GOT3 (cell line): ENCODE results near the gene EXD3.

Source experiments
- DNase-seq: peaks from one replicate; lab custom pipeline; 2025; ENCODE audit warnings: mixed read lengths; lab: John Stamatoyannopoulos, UW

EXD3 gene

DNA sequence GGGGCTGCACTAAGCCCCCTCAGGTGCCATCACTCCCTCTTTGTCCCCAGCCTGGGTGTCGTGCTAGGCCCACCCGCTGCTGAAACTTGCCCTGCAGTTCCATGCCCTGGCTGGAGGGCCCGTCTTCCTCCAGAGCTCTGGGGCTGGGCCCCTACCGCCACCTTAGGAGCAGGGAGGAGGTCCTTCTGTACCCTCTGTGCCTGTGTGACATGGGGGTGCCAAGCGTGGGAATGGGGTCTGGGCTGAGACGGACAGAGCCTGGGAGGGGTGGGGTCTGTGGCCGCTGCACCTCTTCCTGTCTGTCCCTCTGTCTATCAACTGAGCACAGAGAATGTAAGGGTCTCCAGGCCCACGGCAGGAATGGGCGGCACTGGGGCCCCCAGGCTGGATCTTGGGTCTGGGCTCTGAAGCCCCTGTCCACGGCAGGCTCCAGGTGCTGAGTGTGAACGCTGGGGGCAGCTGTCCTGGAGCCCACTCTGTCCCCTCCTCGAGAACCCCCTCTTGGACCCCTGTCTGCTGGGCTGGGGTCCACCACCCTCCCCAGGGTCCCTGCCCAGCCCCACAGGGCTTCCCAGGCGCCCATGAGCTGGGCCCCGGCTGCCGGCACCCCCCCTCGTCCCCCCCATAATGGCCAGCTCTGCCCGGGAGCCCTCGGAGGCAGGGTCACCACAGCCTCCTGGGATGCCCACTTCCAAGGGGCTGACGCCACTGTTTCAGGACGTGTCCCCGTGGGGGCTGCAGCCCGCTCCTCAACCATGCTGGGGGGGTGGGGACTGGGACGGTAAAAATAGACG lies 105.0 kb downstream of the EXD3 start:
- DNase-seq = no peak

DNA sequence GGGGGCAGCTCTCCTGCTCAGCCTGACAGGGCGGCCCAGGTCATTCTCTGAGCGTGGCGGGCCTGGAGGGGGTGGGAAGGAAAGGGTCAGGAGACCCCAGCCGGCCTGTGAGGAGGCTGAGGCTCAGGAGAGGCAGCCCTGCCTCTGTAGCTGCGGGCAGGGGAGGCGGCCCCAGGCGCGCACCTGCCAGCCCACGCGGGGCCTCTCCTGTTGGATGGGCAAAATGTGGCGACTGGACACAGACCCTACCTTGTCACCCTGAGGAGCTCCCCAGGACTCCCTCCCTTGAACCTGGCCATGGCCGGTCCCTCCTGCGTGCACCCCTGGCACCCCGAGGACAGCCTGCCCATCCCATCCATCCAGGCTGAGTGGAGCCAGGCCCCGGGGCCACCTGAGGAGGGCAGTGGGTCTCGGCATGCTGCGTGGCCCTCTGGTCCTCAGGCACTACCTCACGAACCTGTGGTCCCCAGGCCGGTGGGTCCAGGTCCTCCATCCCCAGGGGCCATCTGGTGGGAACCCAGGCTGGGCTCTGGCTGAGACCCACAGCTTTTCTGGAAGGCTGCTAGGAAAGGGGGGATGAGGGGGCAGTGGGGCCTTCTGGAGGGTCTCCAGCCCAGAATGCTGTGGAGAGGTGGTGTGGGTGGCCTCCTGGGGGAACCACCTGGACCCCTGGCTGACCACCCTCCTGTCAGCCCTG lies 105.8 kb downstream of the EXD3 start:
- no peak for DNase-seq

DNA sequence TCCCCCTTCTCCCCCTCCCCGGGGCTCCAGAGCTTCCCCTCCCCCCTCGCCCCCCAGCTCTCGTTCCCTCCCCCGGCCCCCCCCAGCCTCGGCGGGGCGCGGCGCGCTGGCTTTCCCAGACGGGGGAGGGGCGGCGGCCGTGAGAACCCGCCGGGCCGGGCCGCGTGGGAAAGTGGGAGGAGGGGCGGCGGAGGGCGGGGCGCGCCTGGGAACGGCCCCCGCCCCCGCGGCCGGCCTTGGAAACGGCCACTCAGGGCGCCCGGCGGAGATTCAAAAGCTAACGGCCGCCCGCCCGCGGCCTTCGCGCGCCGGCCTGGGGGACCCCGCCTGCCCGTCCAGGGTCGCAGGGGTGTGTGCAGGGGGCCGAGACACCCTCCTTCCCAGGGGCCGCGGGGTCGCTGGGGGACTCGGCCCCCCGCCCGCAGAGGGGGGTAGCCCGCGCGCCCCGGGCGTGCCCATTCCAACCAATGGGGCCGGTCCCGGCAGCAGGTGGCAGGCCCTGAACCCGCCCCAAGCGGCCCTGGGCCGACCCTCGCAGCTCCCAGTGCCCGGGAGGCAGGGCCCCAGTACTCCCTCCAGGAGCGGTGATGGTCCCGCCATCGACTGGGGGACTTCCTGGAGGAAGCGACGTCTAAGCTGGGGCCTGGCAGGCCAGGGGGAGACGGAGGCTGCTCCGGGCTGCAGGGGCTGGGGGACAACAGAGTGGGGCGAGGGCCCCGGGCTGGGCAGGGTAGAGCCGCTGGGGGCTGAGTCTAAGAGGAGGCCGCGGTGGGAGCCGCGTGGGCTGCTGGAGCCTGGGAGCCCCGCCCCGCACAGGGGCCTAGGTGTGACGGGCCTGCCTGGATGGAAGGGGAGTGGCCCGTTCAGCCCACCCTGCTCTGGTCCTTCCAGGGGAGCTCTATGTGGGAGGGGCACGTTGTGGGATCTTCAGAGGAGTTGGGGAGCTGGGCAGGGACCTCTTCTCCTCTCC lies 106.7 kb downstream of the EXD3 start:
- no peak for DNase-seq

DNA sequence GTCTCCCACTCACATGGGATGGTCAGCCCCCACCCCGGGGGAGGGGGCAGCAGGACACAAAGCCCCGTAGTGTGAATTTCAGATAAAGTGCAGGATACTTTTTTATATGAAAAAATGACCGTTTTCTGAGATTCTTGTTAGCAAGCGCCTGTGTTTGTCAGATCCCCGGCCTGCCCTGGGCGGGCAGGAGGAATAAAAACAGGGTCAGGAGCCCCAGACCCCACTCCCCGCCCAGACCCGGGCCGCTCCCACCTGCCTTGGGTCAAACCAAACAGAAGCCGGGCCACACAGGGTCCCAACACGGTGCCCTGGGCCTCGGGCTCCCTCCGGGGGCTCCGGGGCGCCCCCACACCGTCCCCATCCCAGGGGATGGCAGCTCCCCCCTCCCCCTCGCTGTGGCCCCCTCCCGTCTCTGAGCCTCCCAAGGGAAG lies 107.4 kb downstream of the EXD3 start:
- DNase-seq = no peak

DNA sequence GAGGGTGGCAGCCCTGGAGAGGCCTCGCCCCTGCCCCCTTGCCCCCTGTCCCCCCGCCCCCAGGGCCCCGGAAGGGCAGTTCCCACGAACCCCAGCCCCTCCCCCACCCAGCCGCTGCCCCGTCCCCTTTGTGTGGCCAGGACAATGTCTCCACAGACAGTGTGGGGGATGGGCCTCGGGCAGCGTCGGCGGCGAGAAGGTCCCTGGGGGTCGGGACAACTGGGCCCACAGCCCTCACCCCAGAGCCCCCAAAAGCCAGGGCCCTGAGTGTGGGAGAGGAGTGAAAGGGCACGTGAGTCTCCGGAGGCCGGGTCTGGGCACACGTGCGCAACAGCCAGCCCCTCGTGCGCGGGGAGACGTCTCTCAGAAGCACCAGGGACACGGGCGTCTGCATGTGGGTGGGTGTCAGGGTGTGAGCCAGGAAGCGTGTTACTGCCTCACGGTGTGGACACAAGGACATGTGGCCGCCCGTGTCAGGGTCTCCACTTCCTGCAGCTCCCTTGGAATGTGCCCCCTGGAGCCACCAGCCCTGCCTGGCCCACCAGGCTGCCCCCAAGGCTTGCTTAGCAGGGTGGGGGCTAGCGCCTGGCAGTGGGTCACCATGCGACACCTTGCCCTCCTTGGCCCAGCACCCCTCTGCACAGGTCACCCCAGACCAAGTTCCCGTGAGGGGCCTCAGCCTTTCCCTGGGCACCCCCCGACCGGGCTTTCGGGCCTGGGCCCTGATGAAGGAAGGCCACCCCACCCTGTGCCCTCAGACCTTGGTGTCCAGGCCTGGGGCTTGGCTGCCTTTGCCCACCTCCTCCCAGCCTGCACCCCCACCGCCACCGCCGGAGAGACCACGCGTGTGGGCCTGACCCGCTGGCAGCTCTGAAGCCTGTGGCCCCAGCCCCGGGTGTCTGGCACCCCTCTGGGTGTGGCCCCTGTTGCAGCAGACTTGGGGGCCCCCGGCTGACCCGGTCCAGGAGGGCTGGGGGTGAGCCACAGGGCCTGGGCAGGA lies 108.1 kb downstream of the EXD3 start:
- no peak for DNase-seq

DNA sequence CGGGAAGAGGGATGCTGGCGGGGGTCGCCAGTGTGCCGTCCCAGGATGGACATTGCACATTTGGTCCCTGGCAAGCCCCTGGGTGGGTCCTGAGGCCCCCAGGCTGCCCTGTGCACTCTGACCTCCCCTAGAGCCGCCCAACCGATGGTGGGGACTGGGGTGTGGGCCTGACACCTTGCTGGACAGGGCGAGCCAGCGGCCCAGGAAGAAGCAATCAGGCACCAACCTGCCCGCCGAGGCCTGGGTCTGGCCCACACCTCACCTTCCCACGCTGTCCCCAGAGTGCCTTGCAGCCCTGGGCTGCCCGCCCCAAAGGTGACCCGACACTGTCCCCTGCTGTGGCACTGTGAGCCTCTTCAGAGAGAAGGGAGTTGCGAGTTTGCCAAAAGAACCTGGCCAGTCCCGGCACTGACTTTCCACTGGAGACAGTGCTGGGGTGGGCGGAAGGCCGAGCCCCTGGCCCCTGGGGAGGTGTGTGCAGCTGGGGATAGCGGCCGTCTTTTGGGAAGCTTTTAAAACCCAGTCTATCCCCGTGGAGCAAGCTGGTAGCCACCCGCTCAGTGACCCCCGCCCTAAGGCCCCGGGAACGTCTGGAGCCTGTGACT lies 108.9 kb downstream of the EXD3 start:
- DNase-seq = no peak

DNA sequence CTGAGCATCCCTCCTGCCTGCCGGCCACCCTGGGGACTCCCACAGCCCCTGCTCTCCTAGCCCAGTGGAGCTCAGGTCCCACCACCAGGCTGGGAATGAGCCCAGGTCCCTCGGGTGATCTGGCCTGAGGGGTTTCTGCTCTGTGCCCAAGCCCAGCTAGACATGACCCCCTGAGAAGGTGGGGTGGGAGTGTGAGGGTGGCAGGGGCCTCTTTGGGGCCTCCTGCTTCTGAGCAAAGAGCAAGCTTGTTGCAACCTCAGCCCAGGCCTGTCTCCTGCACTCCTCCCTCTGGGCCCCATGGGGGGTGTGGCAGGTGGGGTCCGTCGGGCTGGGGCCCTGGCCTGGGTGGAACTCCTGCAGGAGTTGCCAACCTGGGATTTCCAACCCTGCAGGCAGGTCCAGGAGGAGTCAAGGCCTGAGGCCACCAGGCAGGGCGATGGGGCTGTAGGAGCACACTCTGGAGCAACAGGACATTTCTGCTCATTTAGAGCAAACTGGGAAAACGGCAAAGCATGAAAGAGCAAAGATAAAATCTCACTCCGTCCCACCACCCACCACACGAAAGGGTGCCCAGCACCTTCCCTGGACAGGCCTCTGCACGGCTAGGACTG lies 109.5 kb downstream of the EXD3 start:
- DNase-seq = no peak

DNA sequence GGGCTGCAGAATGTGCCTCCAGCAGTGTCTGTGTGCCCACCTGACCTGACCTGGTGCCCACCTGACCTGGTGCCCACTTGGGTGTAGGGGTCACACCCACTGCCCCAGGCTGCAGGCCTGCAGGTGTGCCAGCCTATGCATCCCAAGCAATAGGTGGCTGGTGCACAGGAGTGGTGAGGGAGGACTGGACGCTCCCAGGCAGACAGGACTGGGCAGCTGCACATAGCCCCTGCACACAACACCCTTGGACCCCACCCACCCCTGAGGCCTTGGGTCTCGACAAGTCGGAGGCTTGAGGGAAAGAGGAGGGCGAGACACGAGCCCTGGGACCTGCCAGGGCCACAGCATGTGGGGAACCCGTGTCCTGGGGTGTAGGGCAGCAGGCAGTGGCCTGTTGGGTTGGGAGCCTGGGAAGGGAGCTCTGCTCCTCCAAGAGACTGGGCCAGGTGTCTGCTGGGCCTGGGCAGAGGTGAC lies 110.1 kb downstream of the EXD3 start:
- no peak for DNase-seq

DNA sequence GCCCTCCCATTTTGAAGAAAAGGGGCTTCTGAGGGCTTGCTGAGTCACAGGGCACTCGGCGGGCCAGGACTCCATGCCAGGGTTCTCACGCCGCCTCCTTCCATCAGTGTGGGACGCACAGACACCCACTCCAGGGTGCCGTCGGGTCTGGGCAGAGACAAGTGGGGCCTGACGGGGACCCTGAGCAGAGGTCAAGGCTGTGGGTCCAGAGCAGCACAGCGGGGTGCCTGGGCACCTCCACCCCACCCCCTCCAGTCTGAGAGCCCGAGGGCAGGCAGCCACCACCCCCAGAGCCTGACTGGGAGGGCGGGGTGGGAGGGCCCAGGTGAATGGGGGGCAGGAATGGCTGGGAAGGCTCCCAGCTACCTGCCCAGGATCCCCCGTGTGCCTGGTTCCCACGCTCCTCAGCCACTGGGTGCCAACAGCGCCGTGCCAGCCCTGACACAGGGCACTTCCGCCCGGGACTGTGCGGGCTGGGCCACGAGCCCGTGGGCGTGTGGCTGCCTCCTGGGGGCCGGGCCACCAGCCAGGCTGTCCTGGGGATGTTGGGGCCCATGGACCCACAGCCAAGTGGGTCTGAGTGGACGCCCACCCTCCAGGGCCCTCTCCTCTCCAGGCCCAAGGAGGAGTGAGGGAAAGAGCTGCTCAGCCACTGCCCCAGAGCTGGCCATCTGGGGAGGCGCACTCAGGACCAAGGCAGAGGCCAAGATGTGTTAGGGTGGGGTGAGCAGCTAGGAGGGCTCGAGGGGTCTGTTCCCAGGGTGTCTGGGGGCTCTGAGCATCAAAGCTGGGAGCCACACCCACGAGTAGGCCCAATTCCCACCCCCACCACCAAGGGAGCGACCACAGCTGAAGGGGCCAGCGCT lies 110.7 kb downstream of the EXD3 start:
- no peak for DNase-seq

DNA sequence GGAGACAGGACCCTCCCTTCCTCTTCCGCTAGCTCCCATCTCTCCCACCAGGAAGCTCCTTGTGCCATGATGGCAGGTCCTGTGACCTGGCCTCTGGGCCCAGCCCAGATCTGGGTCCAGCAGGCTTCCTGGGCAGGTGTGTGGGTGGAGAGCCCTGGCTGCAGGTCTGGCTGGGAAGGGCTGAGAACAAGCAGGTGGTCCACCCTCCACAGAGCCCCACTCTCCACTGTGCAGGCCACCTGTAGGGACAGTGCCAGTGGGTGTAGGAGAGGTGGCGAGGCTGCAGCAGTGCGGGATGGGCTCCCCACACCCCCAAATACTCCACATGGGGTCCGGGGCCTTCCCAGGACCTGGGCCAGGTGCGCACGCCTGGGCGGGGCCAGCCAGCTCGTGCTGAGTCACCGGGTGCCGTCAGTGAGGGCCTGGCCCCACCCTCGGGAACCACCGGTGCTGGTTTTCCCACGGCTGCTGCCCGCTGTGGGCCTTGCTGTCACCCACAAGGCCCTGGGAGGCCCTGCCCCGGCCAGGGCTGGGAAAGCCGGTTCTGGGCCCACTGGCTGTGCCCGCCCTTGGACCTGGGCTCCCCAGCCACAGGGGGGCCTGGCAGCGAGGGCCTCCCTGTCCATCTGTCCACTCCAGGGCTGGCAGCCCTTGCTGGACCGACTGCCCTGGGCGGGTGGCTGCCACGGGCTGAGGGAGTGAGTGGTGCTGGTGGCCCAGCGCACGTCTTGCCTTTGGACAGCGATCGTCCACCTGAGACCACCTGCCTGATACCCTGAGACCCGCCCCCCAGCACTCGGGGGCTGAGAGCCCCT lies 111.6 kb downstream of the EXD3 start:
- DNase-seq = no peak

DNA sequence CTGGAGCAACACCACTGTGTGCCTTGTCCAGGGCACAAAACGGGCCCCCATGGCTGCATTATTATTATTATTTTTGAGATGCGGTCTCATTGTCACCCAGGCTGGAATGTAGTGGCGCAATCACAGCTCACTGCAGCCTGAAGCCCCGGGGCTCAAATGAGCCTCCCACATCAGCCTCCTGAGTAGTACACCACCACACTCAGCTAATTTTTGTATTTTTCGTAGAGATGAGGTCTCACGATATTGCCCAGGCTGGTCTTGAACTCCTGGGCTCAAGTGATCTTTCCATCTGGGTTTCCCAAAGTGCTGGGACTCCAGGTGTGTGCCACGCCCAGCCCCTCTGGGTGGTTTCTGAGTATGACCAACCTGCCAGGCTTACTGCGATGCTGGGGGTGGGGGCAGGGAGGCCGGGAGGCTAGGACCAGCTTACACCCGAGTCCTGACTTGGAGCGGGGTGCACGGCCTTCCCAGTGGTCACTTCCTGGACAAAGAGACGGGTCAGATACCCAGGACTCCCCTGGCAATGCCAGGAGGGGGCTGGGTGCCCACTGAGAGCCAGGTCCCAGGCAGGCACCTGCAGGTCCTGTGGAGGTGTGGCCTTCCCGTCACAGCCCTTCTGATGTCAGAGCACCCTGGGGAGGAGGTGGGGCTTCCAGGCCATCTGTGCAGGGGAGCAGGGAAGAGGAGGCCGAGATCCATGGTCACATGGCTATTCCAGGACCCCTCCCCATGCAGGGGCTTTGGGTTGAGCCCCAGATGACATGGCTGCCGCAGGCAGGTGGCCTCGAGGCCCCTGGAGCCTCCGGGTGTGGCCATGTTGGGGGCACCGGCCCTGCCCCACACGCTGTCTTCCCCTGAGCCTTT lies 112.5 kb downstream of the EXD3 start:
- no peak for DNase-seq

DNA sequence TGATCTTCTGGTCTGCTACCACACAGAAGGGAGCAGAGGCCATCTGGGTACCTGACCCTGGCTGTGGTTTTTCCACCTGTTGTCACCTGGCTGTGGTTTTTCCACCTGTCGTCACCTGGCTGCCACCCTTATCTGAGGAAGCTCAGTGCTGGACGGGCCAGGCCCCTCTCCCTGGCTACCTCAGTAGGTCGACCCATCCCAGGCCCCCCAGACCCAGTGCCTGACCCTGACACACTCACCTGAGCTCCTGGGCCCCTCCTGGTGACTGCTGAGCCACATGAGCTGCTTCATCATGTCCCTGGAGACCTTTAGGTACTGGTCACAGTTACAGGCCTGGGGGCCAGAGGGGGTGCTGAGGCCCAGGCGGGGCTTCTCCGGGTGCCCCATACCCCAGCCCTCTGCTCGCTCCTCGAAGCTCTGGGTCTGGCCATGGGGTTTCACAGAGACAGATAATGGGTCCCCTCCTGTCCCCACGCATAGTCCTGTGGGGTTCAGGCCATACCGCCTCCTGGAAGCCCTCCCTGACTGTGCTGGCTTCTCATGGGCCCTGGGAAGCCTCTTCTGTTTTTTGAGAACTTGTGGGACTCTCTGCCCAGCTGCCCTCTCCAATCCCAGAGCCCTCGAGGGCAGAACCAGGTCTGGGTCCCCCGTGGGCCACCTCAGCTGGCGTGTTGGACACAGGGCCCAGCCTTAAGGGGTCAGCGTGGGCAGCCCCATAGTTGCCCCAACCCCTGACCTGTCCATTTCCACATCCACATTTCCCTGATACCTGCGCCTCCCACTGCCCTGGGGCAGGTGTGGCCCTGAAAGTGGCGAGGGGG lies 113.4 kb downstream of the EXD3 start:
- DNase-seq = no peak

DNA sequence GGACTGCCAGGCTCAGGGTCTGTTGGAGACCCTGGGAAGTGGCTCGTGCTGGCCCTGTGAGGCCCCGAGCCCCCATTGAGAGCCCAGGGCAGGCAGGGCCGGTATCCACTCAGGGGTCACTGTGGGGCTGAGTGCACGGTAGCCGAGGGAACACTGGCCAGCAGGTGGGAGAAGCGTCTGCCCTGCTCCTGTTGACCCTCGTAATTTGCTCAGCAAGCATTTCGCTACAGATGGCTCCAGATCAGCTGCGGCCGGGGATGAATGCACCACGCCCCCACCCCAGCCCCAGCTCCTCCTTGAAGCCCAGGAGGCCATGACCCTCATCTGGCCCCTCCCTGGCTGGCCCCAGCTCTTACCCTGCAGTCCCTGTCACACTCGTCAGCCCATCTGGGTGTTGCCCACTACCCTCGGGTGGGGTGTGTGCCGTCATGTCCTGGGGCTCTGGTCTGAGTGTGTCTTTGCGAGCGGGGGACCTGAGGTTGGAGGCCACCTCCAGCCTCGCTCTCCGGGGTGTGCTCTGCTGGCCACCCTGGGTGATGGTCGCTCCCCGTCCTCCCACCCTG lies 114.8 kb downstream of the EXD3 start:
- DNase-seq = no peak

DNA sequence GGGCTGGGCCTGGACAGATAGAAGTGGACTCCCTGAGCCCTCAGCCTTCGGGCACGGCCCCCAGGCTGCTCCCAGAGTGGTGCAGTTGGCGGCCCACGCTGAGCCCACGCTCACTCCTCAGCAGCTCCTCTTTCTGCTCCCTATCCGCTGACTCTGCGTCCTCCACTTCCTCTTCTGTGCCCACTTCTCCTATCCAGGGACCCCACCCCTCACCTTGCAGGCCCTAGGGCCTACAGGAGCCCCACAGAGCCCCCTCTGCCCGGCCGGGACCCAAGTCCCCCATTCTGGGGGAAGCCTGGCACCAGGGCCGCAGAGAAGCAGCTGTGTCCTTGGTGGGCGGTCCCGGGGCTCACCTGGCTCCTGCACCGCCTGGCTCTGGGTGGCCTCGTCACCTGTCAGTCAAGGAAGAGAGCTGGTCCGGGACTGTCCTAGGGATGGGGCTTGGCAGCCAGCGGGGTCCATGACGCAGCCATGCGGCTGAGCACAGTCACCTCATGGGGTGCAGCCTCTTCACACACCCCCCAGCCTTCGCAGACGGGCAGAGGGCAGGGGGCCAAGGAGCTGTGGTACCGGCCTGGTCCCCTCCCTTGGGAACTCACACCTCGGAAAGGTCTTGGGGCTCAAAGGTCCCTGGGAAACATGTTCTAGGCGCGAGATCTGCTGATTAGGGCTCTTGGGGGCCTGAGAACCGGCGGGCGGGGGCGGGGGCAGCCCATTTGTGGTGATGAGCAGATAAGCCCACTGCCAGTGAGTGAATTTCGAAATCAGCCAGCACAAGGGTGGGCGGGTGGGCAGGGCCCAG lies 115.5 kb downstream of the EXD3 start:
- DNase-seq = no peak

DNA sequence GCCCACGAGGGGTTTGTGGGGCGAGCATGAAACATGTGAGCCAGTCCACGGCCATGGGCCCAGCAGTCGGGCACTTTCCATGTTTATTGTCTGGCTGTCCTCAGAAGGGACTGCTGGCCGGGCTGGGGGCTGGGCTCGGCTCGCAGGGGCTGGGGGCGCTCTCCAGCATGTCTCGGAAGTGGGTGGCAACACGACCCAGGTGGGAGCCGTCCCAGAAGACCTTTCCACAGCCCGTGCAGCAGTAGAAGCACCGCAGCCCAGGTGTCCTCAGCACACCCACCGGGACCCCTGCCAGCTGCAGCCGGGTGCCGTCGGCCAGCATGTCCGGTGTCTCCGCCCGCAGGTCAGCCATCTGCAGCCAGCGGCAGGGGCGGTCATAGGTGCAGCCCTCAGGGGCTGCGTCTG lies 116.1 kb downstream of the EXD3 start:
- DNase-seq = no peak
